SW480 (cell line): ENCODE data around the gene ASB4.
"Not testable (repeated sequence)": the region's sequence is repeated elsewhere in the genome, so short reads cannot be mapped to it uniquely, and the experiment has no call there.

Source experiments
- DNase-seq: peaks from one replicate; pipeline ENCODE4 v3.0.0-alpha.2; 2016; ENCODE audit warnings: low spot score

ASB4 gene

GRCh38 chr7:95478272-95479037 is 7.3 kb upstream of the ASB4 start:
- peak; percentile 84 for DNase-seq

GRCh38 chr7:95479992-95480624 is 5.6 kb upstream of the ASB4 start:
- no peak for DNase-seq

GRCh38 chr7:95481271-95482165 is 4.2 kb upstream of the ASB4 start:
- DNase-seq = no peak

DNA sequence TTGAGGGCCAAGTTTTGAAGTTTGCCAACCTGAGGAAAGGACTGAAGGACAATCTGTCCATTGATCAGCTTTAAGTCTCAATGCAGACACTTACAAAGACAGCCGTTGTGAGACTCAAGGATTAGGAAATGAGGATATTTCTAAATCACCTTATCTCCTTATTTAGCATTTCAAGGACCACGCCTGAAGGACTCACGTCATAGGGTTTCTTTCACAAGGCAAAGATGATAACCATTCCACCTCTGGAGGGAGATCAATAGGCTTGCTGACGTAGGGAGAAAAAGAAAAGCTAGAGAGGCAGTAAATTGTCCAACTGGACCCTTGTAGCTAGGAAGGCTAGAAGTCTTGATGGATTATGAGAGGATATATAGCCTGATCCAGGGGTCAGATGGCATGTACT is 3.3 kb upstream of the ASB4 start:
- no peak for DNase-seq

- no peak for DNase-seq
Observed at GRCh38 chr7:95490231-95490762, 4.6 kb downstream of the ASB4 start.

GRCh38 chr7:95491201-95491600 is 5.5 kb downstream of the ASB4 start:
- DNase-seq = no peak

GRCh38 chr7:95491634-95492314 is 6.0 kb downstream of the ASB4 start:
- DNase-seq = peak; percentile 99

GRCh38 chr7:95493247-95493646 is 7.5 kb downstream of the ASB4 start:
- no peak for DNase-seq

DNA sequence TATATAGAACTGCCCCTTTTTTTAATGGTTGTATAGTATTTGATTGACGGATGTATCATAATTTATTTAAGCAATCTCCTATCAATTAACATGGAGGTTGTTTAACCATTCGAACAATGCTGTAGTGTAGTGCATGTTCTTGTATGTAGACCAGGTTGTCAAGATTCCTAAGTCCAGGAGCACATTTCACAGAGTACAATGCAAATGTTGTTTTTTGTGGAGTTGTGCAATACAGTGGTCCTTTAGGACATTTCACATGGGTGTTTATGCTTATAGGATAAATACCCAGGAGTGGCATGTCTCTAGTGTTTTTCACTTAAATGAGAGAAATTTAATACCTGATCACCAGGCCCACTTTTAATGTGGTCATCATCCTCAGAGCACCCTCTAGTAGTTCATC is 8.1 kb downstream of the ASB4 start:
- DNase-seq = no peak

DNA sequence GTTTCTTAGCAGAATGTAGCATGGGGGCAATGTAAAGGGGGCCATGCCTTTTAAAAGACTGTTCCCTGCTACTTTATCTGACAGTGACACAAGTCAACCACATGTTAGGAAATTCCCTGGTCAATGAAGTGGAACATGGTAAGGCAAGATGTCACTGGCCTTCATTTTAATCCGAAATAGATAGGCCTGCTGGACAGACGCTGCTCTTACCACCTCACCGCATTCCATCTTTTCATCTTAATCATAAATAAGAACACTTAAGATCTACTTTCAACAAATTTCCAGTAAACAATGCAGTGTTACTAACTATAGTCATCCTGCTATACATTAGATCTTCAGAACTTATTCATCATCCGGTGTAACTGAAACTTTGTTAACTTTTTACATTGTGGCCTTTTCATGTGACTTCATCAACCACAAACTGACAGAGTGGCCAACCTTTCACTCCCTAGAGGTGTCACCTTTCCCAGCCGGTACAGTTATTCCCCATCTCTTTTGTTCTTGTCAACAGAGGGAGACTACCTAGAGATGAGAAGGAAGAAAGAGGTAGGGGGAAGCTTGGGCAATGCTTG is 15.6 kb downstream of the ASB4 start:
- DNase-seq = peak; percentile 92

- DNase-seq = no peak
Observed at GRCh38 chr7:95502403-95502802, 16.7 kb downstream of the ASB4 start.

- no peak for DNase-seq
Observed at GRCh38 chr7:95503271-95504131, 17.8 kb downstream of the ASB4 start.

GRCh38 chr7:95504132-95504588 is 18.4 kb downstream of the ASB4 start:
- not testable (repeated sequence) for DNase-seq

DNA sequence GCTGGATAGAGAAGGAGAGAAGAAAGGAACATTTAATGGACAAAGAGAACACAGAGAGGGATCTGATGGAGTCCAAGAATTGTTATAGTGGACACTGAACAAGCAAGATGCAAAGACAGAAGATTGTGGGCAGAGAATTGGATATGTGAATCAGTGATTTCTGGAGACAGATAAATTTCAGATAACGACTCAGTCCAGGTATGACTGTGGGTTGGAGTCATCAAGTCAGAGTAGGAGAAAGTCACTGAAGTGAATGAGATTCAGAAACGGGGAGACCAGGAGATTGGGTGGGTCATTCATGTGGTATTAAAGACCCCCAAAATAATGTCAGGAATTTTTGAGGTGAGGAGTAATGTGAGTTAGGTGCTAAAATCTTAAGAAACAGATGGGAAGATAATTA is 23.0 kb downstream of the ASB4 start:
- DNase-seq = no peak

DNA sequence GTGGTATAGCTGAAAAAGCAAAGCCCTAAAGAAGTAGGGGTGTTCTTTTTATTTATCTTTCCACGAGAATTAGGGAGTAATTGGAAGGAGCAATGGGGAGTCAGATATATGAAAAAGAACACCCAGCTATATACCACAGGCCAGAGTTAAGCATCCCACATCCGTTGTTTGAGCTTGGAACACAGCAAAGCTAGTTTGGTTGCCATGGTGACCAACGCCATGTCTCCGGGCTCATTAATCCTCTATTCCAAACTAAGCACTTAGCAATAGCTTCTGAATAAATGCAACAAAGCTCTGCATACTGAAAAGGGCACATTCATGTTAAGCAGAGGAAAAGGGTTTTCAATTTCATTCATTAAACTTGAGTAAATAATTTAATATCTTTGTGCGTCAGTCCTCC is 23.5 kb downstream of the ASB4 start:
- peak; percentile 82 for DNase-seq

DNA sequence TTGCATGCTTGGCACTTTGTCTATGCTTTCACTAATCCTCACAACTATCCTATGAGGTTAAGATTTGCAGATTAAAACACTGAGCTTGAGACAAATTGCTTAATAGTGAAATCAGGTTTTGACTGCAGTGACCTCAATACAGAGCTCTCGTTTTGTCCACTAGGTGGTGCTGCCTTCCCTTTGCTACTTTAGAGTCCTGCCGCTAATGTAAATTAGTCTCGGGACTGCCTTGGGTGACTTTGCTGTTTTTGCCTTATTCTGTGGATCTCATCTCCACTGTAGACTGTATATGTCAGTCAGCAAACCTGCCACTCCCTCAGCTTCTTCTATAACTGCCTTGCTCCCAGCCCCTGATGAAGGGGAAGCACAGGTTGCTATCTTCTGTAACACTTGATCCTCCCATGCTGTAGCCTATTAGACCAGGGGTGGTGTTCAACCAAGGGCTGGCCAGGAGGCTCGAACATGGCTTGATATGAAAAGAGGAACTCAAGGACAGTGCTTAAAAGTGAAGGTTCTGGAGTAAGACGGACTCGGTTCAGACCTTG is 26.0 kb downstream of the ASB4 start:
- DNase-seq = peak; percentile 79

GRCh38 chr7:95517458-95517857 is 31.7 kb downstream of the ASB4 start:
- no peak for DNase-seq

GRCh38 chr7:95517870-95518269 is 32.1 kb downstream of the ASB4 start:
- DNase-seq = no peak

DNA sequence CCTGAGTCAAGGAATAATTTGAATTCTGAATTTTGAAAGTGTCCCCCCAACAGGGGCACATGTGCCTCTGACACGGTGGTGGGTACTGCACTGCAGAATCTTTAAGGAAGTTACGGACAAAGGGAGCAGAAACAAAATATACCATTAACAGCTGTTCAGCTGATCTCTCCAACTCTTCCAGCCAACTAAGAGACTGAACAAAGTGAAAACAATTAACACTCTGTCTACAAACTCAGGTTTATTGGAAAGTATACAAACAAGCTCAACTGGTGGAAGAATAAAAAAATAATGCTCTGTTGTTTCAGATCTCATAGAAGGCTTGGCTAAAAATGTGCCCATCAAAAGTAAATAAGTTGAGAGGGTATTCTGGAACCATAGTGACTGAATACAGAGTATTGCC is 34.4 kb downstream of the ASB4 start:
- no peak for DNase-seq

GRCh38 chr7:95525503-95525902 is 39.8 kb downstream of the ASB4 start:
- DNase-seq = no peak
